ENCODE measurements around the gene FOXP1. TPM values are rescaled to one million over a fixed set of nuclear protein-coding genes. Genes with fewer than 3 reads are reported as not detected.

The FOXP1 gene
- total RNA-seq, 4 donors from 2014 or later = 103 to 173 (median 140) TPM

DNA sequence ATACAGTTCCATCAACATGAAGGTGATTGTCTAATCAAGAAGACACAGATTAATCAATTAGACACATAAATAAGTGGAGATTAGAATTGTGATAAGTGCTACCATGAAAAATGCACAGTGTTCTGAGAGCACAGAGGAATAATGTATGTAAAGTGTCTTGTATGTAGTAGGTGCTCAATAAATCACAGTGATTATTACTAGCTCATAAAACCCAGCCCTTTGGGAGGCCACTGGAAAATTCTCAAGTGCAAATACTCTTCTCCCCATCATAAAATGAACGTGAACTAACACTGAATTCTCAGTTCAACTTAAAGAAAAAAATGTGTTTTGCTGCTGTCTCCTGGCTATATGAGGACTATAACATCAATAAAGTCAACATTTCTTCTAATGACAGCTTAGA, 368.2 kb downstream of the FOXP1 start:
- TF ChIP-seq POLR2A (IDR thresholded peaks at IDR 0.05) (no peak), CTCF (IDR thresholded peaks at IDR 0.05) (no peak)
- H3K27me3 ChIP-seq = no peaks in the 10 kb centered on the region
- no peak overlapping the region for H3K4me3 ChIP-seq
- H3K36me3 ChIP-seq = no peaks in the 10 kb centered on the region
- no peaks in the 10 kb centered on the region for H3K9me3 ChIP-seq
- no peak for DNase-seq
- peaks cover 0 to 12% (median 0%) of the 10 kb centered on the region in 4 donors for H3K4me1 ChIP-seq
- no peak overlapping the region for H3K27ac ChIP-seq

GRCh38 chr3:71214797-71215196, 368.7 kb downstream of the FOXP1 start:
- H3K36me3 ChIP-seq = no peaks in the 10 kb centered on the region
- no peaks in the 10 kb centered on the region for H3K9me3 ChIP-seq
- H3K4me1 ChIP-seq = peaks cover 0 to 12% (median 0%) of the 10 kb centered on the region in 4 donors
- H3K27me3 ChIP-seq = no peaks in the 10 kb centered on the region
- no peak overlapping the region for H3K4me3 ChIP-seq
- TF ChIP-seq CTCF (IDR thresholded peaks at IDR 0.05) (no peak), POLR2A (IDR thresholded peaks at IDR 0.05) (no peak)
- no peak for DNase-seq
- H3K27ac ChIP-seq = no peak overlapping the region

DNA sequence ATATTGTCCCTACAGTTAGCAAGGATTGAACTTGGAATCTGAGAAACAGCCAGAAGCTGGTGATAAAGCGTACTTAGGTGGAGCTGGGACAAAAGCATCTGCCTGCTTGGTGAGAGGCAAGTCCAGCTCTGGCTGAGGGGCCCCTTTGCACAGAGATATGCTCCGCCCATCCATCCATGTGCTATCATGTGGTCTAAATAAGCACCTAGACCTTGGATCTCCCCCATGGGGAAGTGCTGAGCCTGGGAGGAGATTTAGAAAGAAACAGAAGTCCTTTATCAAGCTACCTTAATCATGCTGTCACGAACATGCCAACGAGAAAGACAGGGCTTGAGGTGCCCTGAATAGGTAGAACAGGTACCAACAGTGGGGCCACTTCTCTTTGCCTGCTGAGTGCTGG, 369.5 kb downstream of the FOXP1 start:
- Histone ChIP-seq H3K27ac (no peak overlapping the region), H3K4me1 (peaks cover 0 to 18% (median 0%) of the 10 kb centered on the region in 4 donors), H3K9me3 (no peaks in the 10 kb centered on the region), H3K27me3 (no peaks in the 10 kb centered on the region), H3K4me3 (no peak overlapping the region), H3K36me3 (no peaks in the 10 kb centered on the region)
- DNase-seq = no peak
- TF ChIP-seq POLR2A (IDR thresholded peaks at IDR 0.05) (no peak), CTCF (IDR thresholded peaks at IDR 0.05) (no peak)

GRCh38 chr3:71211083-71211482, 372.4 kb downstream of the FOXP1 start:
- Histone ChIP-seq H3K36me3 (no peaks in the 10 kb centered on the region), H3K27me3 (no peaks in the 10 kb centered on the region), H3K4me3 (no peak overlapping the region), H3K9me3 (no peaks in the 10 kb centered on the region), H3K27ac (peak overlapping the region; percentile 1 to 82 (median 58)), H3K4me1 (peaks cover 0 to 36% (median 0%) of the 10 kb centered on the region in 4 donors)
- DNase-seq = no peak
- TF ChIP-seq CTCF (IDR thresholded peaks at IDR 0.05) (no peak), POLR2A (IDR thresholded peaks at IDR 0.05) (no peak)

GRCh38 chr3:71210257-71211007, 373.1 kb downstream of the FOXP1 start:
- DNase-seq = peak in 1 of 3 donors; percentile 67
- H3K27ac ChIP-seq = peak overlapping the region; percentile 22 to 82 (median 58)
- TF ChIP-seq CTCF (IDR thresholded peaks at IDR 0.05) (peak in 3 of 6 experiments; percentile 31 to 35 (median 33)), POLR2A (IDR thresholded peaks at IDR 0.05) (no peak)
- H3K36me3 ChIP-seq = no peaks in the 10 kb centered on the region
- H3K27me3 ChIP-seq = no peaks in the 10 kb centered on the region
- H3K4me1 ChIP-seq = peaks cover 0 to 36% (median 0%) of the 10 kb centered on the region in 4 donors
- H3K4me3 ChIP-seq = no peak overlapping the region
- H3K9me3 ChIP-seq = no peaks in the 10 kb centered on the region
